ENCODE measurements around the gene DNM1. TPM values are rescaled to one million over a fixed set of nuclear protein-coding genes. Genes with fewer than 3 reads are reported as not detected.

Gene DNM1
- total RNA-seq, 1 experiment from 2014 or later, result 6.1 TPM

DNA sequence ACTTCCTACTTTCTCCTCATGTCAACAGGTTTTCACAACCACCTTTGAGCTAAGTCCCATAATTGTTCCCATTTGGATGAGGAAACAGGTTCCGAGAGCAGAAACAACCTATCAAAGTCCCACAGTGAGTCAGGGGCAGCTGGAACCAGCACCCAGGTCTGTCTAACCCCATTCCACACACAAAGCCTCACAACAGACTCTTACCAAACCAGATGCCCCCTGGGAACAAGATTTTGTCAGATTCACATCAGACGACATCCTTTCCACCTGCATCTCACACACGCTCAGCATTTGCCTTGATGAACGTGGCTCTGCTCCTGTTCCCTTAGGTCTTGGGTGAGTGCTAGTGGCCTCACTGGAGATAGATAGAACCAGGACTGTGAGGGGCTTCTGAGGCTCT is 89.9 kb downstream of the DNM1 start:
- no peak for DNase-seq (ENCODE audit: low spot score)
- in situ Hi-C loops (cut with HindIII; ENCODE audit: low sequenced_read_pairs), result no loop called here

DNA sequence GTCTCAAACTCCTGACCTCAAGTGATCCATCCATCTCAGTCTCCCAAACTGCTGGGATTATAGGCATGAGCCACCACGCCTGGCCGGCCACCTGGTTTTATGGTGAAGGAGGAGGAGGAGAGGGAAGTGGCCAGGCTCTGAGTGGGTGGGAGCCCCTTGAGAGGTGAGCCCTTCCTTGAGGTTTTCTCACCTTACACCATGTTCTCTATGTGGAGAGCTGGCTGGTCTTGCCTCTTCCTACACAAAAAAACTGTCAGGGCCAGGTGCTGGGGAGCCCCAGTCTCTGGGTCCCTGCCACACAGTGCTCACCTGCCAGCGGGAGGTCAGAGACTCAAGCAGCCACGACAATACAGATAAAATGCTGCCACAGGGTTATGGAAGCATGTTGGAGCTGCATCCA is 91.0 kb downstream of the DNM1 start:
- in situ Hi-C loops (cut with HindIII; ENCODE audit: low sequenced_read_pairs), result no loop called here
- no peak for DNase-seq (ENCODE audit: low spot score)

DNA sequence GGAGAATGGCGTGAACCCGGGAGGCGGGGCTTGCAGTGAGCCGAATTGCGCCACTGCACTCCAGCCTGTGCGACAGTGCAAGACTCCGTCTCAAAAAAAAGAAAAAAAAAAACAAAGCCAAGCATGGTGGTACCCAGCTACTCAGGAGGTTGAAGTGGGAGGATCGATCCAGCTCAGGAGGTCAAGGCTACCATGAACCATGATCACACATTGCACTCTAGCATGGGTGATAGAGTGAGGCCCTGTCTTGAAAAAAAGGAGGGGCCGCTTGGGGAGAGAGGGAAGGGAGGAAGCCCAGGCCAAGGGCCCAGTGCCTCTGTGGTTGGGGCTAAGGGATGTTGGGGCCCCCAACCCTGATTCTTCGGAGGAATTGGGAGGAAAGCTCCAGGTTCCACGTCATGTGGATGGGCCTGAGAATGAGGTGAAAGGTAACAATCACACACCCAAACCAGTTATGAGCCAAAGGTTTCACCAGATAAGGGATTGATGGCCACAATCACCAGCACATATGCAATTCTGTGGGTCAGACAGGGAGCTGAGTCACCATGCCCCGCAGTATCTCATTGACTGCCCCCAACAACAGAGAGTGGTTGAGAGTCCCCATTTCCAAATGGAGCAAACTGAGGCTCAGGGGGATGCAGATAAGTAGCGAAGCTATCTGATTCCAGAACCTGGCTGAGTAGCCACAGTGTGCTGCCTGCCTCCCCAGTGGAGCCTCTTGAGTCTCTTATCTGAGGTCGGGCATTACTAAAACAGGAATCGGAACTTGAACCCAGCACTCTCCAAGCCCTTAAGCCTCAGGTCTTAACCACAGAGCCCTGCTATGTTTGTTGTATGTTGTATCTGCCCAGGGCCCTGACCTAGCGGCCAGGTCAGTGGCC is 93.4 kb downstream of the DNM1 start:
- in situ Hi-C loops (cut with HindIII; ENCODE audit: low sequenced_read_pairs), result no loop called here

DNA sequence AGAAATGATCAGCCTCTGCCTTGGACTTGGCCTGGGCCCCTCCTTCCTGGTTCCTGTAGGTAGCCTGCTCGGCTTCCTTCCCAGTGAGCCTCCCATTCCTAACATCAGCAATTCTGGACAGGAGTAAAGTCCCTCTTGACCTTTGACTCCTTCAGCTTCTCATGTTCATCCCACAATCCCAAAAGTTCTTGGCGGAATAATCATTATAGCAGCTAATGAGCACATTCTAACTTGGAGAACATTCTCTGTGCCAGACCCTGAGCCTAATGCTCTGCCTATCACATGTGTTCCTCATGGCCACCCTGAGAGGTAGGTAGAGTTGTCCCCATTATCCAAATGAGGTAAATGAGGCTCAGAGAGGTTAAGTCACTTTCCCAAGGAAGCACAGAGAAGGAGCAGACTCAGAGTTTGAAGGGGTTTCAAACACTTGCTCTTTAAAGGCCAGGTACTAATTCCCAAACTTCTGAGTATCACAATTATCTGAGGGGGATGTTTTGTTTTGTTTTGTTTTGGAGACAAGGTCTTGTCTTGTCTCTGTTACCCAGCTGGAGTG is 94.1 kb downstream of the DNM1 start:
- no peak for DNase-seq (ENCODE audit: low spot score)
- in situ Hi-C loops (cut with HindIII; ENCODE audit: low sequenced_read_pairs), result no loop called here

More for the DNA sequence above, 93.4 kb downstream of the DNM1 start:
- no peak for DNase-seq (ENCODE audit: low spot score)

DNA sequence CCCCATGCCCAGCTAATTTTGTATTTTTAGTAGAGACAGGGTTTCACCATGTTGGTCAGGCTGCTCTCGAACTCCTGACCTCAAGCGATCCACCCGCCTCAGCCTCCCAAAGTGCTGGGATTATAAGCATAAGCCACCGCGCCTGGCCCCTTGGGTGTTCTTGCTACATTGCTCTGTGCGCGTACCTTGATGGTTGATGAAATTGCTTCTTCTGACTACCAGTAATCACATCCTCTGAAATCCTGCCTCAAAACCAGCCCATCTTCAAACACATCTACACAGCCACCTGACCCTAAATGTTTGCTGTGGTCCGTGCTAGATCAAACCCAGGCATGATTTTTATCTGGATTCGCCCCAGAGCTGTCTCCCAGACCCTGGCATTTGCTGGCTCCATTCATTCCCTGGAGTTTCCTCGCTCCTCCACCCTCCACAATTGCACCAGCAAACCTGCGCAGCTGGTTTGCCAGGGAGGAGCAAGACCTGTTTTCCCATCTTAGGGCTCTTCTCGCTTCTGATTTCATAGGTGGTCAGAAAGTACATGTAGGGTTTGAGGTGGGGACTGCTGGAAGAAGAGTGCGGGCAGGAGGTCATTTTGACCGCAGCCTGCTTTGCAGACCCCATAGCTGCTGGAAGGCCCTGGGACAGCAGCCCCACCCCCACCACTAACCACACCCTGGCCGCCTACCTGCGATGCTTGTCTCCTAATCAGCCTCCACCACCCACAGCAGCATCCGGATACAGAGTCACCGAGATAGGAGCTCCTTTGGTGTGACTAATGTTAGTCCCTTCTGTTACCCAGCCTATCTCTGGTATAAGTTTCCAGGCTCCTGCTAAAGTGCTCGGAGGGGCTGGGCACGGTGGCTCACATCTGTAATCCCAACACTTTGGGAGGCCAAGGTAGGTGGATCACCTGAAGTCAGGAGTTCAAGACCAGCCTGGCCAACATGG is 95.6 kb downstream of the DNM1 start:
- no peak for DNase-seq (ENCODE audit: low spot score)
- in situ Hi-C loops (cut with HindIII; ENCODE audit: low sequenced_read_pairs), result no loop called here

DNA sequence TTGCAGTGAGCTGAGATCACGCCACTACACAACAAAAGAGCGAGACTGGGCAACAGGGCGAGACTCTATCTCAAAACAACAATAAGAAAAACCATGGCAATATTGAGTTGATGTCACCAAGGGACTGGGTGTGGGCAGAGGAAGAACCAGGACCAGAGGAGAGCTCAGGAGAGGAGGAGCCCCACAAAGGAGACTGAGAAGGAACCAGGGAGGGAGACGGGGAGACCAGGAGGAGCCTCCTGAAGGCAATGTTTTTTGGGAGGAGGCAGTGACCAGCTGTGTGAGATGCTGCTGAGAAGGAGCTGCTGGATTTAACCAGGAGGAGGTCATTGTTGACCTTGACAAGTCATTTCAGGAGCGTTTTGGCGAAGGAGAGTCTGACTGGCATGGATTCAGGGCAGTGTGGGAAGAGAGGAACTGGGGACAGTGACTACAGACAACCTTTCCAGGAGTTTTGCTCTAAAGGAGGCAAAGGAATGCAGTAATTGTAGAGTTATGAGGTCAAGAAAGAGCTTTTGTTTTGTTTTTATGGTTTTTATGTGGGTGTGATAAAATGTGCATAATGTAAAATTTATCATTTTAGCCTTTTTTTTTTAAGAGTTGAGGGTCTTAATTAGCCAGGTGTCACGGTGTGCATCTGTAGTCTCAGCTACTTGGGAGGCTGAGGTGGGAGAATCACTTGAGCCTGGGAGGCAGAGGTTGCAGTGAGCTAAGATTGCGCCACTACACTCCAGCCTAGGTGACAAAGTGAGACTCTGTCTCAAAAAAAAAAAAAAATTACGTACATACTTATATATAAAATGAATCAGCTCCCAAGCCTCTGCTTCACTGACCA is 101.2 kb downstream of the DNM1 start:
- in situ Hi-C loops (cut with HindIII; ENCODE audit: low sequenced_read_pairs), result no loop called here
- DNase-seq (ENCODE audit: low spot score), result no peak

Other genes with a start within 250 kb of the DNM1 start
- gene EEIG1, start 222.4 kb upstream of the DNM1 start, total RNA-seq (2014; rRNA removed; shearing (Covaris generic)), result 12.4 and 18.6 TPM in 2 replicates
- 5.4 and 6.6 TPM in 2 replicates for gene NAIF1, start 136.1 kb upstream of the DNM1 start, total RNA-seq (2014; rRNA removed; shearing (Covaris generic))
- gene SLC25A25, start 135.1 kb upstream of the DNM1 start, total RNA-seq (2014; rRNA removed; shearing (Covaris generic)), result 25.5 and 29.0 TPM in 2 replicates
- 85.7 and 122 TPM in 2 replicates for gene PTGES2, start 75.7 kb upstream of the DNM1 start, total RNA-seq (2014; rRNA removed; shearing (Covaris generic))
- gene LCN2, start 53.9 kb upstream of the DNM1 start, total RNA-seq (2014; rRNA removed; shearing (Covaris generic)), result 13.5 TPM in 1 of 2 replicates, not detected in the other
- 121 and 125 TPM in 2 replicates for gene BBLN, start 43.1 kb upstream of the DNM1 start, total RNA-seq (2014; rRNA removed; shearing (Covaris generic))
- 13.7 and 17.5 TPM in 2 replicates for gene CIZ1, start 11.8 kb upstream of the DNM1 start, total RNA-seq (2014; rRNA removed; shearing (Covaris generic))
- 32.9 and 37.9 TPM in 2 replicates for gene GOLGA2, start 72.6 kb downstream of the DNM1 start, total RNA-seq (2014; rRNA removed; shearing (Covaris generic))
- 25.9 and 31.0 TPM in 2 replicates for gene SWI5, start 72.9 kb downstream of the DNM1 start, total RNA-seq (2014; rRNA removed; shearing (Covaris generic))
- 28.2 and 31.8 TPM in 2 replicates for gene TRUB2, start 119.1 kb downstream of the DNM1 start, total RNA-seq (2014; rRNA removed; shearing (Covaris generic))
- gene COQ4, start 119.5 kb downstream of the DNM1 start, total RNA-seq (2014; rRNA removed; shearing (Covaris generic)), result 35.0 and 44.3 TPM in 2 replicates
- gene SLC27A4, start 137.1 kb downstream of the DNM1 start, total RNA-seq (2014; rRNA removed; shearing (Covaris generic)), result 48.7 and 49.0 TPM in 2 replicates
- 58.2 and 61.5 TPM in 2 replicates for gene URM1, start 168.0 kb downstream of the DNM1 start, total RNA-seq (2014; rRNA removed; shearing (Covaris generic))
- 10.6 and 11.9 TPM in 2 replicates for gene CERCAM, start 217.5 kb downstream of the DNM1 start, total RNA-seq (2014; rRNA removed; shearing (Covaris generic))

All from G401 (cell line).